T-helper 22 cell (primary cell): ENCODE results near the gene PPP2R5E.

Experiments
- DNase-seq: peaks from one replicate; pipeline ENCODE4 v3.0.0-alpha.2; 2020; ENCODE audit warnings: low read depth

Gene PPP2R5E

DNA sequence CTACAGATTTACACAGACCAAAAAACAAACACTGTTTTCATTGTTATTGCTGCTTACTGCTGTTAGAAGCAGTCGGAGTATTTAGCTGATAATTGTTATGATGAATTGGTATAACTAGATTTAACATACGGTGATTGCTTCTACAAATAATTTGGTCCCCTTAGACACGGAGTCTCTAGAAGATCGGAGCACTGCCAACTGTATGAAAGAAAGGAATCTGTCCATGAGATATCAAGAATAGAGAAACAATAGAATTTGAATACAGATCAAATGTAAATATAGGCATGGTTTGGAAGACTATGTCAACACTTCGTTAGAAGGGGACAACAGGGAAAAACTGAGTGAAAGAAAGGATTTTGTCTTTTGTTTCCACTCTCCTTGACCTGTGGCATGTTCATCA, 110.9 kb downstream of the PPP2R5E start:
- DNase-seq = no peak

DNA sequence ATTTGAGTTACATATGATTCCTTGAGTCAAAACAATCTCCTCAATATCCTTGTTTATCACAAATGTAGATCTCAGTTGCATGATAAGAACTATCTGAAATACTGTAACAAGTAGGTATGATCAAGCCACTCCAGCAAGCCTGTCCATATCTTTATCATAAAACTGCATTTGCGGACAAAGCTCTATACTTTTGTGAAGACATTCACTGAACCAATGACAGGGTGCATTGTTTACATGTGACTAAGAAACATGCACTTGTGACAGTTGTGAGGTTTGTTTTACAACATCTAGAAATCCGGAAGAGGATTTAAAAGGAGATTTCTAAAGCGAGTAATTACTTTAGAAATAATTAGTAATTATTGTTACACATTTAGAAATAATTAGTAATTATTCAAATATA, 111.7 kb downstream of the PPP2R5E start:
- no peak for DNase-seq

DNA sequence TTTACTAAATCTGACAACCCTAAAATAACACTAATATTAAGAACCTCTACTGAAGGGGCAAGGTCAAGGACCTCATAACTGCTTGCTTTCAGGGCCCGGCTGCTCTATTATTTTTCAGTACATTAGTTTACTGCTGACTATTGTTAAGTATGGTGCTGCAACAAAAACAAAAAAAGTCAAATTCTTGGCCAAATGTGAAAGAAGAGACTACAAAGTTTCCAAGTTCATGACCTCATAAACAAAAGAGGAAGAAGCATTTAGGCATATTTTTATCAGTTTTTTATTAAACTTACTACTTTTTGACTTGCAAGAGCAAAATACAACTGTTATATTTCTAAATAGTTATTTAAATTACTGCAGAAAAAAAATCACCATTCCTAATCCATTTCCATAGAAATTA, 114.7 kb downstream of the PPP2R5E start:
- no peak for DNase-seq

DNA sequence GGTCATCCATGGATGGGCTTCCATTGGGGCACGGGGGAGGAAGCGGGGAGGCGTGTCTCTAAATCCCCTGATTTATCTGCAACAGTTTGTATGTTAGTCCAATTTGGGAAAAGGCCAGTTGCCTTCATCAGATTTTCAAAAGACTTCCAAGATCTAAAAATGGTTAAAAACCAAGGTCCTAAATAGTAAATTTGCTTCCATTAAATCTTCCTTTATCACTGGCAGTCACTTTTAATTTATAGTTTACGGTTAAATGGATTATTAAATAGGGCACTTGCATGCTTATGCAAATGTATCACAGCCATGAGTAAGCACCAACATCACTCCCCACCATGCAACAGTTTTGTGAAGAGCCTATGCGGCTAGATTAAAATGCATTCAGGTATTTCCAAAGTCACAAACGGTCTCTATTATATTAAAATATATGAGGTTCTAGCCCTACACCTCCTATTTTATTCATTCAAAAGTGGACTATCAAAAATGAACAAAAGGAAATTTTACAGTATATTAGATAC, 116.3 kb downstream of the PPP2R5E start:
- DNase-seq = no peak

DNA sequence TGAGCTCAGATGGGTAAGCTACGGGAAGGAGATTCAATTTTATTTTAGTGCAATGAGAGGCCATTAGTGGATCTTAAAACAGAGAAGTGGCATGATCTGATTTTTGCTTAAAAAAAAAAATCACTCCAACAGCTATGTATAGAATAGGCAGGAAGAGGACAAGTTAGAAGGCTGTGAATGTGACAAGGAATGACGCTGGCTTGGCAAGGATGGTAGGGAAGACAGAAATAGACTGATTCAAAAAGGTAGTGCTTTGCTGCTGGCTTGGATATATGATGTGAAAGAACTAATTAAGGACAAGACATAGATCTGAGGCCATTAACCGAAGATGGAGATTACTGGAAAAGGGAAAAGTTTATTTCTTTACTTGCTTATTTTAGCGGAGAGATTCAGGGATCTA, 119.3 kb downstream of the PPP2R5E start:
- DNase-seq = no peak

DNA sequence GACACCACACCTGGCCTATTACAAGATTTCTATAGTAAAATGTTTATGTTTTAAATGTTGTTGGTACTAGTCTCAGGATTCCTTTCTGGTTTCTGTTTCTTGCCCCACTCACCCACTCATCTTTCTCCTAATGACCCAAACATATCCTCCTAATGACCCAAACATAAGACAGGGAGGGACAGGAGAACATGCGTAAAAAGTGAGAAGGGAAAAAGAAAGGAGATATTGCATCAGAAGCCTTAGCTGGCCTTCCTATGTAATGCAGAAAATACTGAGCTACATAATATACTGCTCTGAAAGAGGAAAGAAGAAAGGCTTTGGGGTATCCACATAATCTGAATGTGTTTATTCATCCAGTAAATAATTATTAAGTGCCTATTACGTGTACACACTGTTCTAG, 119.8 kb downstream of the PPP2R5E start:
- no peak for DNase-seq

DNA sequence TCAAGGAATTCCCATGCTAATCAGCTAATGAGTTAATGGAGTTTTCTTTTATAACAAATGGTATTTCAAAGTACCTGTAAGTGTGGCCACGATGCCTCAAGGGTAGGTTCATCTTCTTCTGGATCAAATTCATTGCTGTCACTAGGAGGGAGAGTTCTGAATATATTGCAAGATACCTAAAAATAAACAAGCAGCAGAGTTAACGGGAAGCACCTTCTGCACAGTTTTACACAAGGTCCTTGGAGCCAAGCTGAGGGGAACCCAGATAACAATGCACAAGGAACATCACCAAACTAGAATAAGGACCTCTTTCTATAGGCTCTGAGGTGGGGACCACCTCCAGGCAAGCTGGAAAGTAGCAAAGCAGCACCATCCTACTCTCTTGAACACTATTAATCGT, 121.3 kb downstream of the PPP2R5E start:
- no peak for DNase-seq

DNA sequence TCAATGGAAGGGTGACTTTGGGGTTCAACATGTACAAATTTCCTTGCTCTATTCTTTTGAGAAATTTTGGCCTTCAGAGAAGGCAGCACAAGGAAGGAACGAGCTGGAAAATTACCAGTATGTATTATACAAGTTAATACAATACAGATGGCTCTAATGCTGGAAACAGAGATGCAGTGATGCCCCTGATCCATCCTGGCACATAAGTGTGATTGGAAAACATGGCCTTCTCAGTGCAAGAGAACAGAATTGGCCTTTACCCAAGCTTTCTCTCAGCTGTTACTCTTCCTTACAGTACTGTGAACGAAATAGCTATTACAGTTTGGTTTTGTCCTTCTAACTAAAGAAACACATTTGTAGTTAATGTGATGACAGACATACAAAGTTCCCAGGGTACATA, 122.0 kb downstream of the PPP2R5E start:
- DNase-seq = no peak

DNA sequence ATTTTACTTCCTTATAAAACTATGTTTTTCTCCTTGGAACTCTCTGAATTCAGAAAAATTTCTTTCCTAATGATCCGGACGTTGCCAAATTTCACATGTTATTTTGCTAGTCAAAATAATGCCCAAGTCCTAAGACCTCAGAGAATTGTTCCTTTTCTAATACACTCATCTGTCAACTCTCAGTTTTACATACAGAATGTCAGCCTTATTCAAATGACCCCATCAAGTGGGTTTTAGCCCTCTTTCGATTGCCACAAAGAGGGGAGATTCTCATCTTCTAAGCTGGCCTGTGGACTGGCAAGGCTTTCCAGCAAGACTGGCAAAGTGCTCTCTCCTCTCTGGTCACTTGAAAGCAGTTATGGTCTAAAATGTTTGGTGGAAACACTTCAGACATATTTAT, 125.2 kb downstream of the PPP2R5E start:
- no peak for DNase-seq

DNA sequence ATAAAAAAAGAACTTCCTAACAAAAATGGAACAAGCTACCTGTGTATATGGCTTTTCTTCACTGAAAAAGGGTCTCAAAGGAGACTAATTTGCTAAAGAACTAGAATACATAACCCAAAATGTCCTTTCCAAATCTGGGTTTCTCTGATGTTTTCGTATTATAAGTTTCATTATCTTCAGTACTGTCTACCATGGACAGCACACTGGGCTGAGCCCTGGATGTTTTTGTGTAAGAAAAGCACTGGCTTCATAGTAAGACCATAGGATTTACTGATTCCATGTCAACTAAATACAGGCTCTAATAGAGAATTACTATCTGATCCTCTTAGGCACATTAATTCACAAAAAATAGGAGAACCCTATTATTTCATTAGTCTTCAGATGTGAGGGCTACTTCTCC, 130.2 kb downstream of the PPP2R5E start:
- DNase-seq = no peak

DNA sequence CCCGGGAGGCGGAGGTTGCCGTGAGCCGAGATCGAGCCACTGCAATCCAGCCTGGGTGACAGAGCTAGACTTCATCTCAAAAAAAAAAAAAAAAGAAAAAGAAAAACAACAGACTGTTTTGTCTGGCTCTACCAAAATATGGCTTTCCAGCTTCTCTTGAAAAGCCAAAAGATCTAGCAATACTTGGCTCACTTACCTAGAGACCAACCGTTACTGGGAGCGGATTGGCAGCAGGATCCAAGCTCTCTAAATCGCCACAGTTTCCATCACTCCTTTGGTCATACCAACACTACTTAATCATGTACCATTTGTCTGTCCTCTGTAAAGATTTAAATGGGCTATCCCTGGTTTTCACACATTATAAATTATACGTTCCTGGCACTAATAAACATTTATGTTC, 136.8 kb downstream of the PPP2R5E start:
- no peak for DNase-seq

DNA sequence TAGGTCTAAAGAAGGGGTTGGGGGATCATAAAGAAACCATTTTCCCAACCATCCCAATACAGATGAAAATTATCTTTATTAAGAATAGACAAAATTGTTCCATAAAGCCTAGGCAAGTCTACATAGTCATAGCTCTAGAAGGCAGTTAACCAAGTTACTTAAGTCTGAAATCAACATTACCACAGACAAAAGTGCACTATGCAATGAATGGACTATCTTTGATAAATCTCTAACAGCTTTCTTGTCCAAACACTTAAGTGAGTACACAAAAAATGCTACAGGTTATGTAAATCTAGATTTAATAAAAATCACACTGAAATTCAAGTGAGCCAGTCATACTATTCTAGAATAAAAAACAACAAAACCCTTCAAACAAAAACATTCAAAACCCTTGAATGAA, 137.5 kb downstream of the PPP2R5E start:
- no peak for DNase-seq

DNA sequence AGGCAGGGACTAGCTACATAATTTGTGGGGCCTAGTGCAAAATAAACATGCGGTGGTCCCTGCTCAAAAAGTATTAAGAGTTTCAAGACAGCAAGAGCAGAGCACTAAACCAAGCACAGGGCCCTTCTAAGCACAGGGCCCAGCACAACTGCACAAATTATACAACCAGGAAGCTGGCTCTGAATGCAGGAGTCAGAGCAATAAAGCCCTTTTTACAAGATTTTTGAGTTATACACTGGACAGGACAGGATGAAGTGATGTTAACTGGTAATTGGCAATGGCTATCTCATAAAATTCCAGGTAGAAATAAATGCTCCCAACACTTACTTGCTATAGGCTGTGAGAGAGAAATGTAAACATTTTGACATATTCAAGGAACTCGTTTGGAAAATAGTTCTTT, 138.3 kb downstream of the PPP2R5E start:
- DNase-seq = no peak

DNA sequence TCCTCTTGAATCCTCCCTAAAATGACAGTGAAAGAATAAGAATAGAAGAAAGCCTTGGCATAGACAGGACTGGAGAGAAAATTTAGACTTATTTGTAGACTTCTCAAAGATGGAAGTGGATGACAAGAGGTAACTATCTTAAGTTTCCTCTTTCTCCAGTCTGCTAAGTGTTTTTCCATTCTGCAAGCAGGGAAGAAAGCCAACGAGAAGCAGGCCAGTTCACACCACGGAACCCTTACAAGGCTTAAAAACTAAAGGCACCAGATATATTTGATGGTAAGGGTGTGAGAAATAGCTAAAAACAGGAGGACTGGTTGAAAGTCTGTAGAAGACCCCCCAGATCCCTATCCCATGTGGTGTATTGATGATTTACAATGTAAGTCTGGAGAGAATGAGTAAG, 141.5 kb downstream of the PPP2R5E start:
- no peak for DNase-seq

DNA sequence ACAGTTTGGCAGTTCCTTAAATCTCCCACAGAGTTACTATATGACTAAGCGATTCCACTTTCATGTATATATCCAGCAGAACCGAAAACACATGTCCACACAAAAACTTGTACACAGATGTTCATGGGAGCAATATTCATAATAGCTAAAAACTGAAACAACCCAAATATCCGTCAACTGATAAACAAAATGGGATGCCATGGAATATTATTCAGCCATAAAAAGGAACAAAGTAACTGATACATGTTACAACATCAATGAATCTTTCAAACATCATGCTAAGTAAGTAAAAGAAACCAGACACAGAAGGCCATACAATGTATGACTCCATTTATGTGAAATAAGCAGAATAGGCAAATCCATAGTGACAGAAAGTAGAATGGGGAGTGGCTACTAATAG, 144.2 kb downstream of the PPP2R5E start:
- no peak for DNase-seq

DNA sequence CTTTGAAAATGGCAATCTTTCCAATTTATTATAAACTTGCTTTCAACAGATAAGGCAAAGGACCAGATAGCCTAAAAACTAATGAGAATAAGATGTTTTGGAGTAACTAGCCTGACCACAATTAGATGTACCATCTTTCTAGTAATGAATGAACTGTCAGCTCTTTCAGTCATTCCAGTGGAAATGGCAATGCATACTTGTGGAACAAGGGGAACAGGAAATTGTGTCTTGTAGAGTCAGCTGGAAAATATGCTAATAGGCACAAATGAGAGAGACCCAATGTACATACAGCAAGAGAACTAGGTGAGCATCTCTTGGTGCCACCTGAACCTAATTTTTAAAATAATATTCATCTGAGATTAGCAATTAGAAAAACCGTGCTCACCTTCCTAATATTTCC, 148.3 kb downstream of the PPP2R5E start:
- no peak for DNase-seq

DNA sequence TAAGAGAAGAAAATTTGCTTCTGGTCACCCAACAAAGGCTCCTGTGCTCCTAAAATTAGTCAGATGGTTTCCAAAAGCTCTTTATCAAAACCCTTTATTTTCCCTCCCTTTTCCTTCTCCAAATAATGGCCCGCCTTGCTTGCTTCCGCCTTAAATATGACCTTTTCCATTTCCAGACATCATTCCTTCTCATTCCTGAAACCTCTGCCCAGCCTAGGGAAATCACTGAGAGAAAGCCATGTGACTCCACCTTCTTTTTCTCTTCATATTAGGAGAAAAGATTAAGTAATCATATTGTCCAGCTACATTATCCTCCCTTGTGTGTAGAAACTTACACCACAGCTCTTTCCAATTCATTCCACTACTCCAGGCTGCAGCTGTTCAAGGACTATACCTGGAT, 148.7 kb downstream of the PPP2R5E start:
- DNase-seq = no peak

DNA sequence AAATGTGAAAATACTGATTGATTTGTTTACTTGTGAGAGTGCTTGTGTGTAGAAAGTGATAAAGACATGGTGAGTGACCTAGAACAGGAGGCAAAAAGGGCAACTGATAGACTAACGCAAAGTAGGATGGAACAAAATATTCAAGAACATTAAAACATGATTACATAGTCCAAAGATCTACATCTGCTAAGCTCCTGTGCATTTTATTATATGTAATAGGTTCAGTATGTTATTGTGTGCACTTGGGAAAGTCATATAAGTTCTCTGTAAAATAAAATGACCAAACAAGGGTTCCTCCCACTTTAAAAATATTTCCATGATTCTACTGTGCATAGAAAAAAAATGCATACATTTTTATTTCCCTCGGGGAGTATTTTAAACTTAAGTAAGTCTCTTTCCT, 150.2 kb downstream of the PPP2R5E start:
- no peak for DNase-seq

DNA sequence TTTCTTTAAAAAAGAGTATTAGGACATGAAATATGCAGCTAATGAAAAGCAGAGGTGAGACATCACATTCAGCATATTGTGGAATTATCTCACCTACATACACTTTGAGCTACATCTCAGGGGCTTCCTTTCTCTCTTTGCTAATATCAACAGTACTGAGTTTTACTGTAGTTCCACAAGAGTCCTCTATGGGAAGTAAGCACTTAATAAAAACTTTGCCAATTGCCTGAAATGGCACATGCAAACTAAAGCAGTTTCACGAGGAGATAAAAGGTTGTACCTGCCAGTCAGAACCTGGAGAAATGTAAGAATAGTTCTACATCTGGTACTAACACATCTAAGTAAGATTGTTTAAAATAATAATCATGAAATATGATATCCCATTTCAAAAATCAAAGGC, 150.9 kb downstream of the PPP2R5E start:
- no peak for DNase-seq

DNA sequence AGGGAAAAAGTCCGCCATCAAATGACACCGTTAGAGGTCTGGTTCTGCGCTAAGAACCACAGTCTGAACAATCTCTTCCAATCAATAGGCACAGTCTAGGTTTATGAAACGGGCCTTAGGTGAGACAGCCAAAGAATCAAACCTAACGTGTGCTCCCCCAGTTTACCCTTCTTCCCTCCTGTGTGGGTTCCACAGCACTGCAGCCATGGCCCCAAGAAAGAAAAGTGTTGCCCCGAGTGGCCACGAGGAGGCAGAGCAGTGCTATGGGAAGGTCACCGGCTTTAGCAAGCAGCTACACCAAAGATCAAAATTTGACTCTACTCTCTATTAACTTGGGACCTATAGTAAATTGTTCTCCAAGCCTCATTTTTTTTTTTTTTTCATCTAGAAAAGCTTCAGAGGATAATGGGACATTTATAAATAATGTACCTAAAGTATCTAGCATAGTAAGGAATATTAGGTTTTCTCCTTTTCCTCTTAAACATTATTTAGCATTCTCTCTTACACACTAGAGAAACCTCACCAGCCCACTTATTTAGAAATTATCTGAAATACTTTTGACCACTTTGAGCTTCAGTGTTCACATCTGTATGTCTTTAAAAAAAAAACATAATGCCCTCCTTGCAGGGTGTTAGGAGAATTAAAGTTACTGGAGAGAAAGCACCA, 154.3 kb downstream of the PPP2R5E start:
- no peak for DNase-seq

DNA sequence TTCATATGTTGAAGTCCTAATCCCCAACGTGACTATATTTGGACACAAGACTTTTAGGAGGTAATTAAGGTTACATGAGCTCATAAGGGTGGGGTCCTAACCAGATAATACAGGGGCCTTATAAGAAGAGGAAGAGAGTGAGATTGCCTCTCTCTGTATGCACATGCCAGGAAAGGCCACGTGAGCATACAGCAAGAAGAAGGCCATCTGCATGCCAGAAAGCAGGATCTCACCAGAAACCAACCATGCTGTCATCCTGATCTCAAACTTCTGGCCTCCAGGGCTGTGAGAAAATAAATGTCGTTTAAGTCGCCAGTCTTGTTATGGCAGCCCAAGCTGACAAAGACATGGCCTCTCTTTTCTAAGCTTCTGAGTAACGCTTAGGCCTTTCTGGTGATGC, 155.5 kb downstream of the PPP2R5E start:
- no peak for DNase-seq

DNA sequence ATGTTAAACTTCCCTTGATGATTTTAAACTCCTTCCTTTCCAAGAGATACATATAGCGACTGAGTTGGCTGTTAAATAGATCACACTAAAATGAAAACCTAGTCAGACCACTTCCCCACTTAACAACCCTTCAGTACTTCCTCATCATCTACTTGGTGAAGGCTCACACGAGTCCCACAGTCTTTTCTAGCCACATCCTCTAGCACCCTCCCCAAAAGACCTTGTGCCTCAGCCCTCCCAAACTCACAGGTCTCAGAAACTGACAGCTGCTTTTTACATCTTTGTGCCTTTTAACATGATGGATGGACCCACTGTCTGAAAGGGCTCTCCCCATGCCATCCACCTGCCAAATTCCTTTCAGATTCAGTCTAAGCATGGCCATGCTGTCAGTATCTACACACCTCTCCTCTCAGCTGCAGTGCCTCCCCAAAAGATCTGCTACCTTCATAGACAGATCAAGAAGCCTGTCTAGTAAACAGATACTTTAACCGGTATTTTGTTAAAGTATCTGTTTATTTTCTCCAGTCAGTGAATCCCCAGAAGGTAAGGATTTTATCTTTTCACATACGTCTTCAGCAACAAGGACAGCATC, 159.3 kb downstream of the PPP2R5E start:
- DNase-seq = no peak

DNA sequence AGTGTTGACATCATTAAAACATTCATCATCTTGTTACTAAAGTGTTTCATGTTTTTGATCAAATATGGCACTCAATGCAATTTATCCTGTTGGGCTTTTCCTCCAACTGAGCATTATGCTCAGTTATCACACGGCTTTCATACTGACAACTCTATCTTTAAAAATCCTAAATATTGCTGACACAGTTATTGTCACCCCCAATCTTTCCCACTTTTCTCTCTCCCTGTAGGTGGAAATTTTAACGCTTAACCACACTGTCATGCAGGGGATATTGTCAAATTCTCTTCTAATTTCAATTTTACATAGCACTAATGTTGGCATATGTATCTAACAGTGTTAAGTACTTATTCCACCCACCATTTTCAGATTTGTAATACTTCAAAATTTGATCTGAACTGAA, 164.7 kb downstream of the PPP2R5E start:
- DNase-seq = no peak

DNA sequence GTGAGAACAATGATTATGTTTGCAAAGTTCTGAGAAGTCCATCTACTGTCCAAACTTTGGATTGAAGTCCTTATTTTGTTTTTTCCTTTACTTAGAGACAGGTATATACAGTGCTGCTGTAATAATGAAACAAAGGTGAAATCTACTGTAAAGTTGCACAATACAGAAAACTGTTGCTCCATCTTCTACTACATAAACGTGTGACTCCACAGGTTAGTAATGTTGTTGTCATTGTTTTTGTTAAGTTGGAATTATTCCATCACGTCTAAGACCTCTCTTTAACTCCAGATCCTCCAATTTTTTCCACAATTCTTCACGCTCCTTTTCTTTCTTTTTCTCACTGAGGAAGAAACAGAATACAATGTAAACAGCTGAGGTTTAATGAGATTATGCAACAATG, 167.4 kb downstream of the PPP2R5E start:
- no peak for DNase-seq
